Endodermal cell (in vitro differentiated cells): ENCODE data around the gene ACVR1. TPM values are rescaled to one million over a fixed set of nuclear protein-coding genes. Genes with fewer than 3 reads are reported as not detected.
"Not testable (repeated sequence)": the region's sequence is repeated elsewhere in the genome, so short reads cannot be mapped to it uniquely, and the experiment has no call there.

Source experiments
- DNase-seq: peaks from one replicate; pipeline ENCODE4 v3.0.0-alpha.2; 2017
- H3K27ac ChIP-seq: 2 replicates; pipeline ENCODE4 v1.5.1; 2013; ENCODE audit warnings: mild to moderate bottlenecking, low read depth, low read length, moderate library complexity
- H3K27me3 ChIP-seq: 2 replicates; pipeline ENCODE4 v1.6.1; 2013; ENCODE audit warnings: mild to moderate bottlenecking, low read length, moderate library complexity; ENCODE audit not compliant: insufficient read depth, control insufficient read depth, poor library complexity, severe bottlenecking
- H3K36me3 ChIP-seq: 2 replicates; pipeline ENCODE4 v1.7.0; 2013; ENCODE audit warnings: mild to moderate bottlenecking, low read length, moderate library complexity; ENCODE audit not compliant: control insufficient read depth, insufficient read depth
- H3K4me1 ChIP-seq: one replicate; pipeline ENCODE4 v1.7.0; 2013; ENCODE audit warnings: low read length; ENCODE audit not compliant: control insufficient read depth, insufficient read depth
- H3K4me3 ChIP-seq: 2 replicates; pipeline ENCODE4 v1.5.1; 2013; ENCODE audit warnings: mild to moderate bottlenecking, low read length, moderate library complexity
- H3K9ac ChIP-seq: 2 replicates; pipeline ENCODE4 v1.6.1; 2013; ENCODE audit warnings: mild to moderate bottlenecking, low read length, moderate library complexity; ENCODE audit not compliant: poor library complexity, severe bottlenecking; ENCODE audit errors: extremely low read depth
- H3K9me3 ChIP-seq: 2 replicates; pipeline ENCODE4 v1.6.1; 2013; ENCODE audit warnings: mild to moderate bottlenecking, low read length, moderate library complexity; ENCODE audit not compliant: control insufficient read depth
- H3K27ac Mint-ChIP-seq: 2 replicates; pipeline ENCODE4 v1.8.0; 2020; ENCODE audit warnings: mixed read lengths
- H3K27me3 Mint-ChIP-seq: 2 replicates; pipeline ENCODE4 v1.8.0; 2021; ENCODE audit warnings: mild to moderate bottlenecking, mixed read lengths; ENCODE audit not compliant: insufficient read depth
- H3K36me3 Mint-ChIP-seq: 2 replicates; pipeline ENCODE4 v1.8.0; 2020; ENCODE audit warnings: low read depth, mixed read lengths
- H3K4me1 Mint-ChIP-seq: 2 replicates; pipeline ENCODE4 v1.8.0; 2020; ENCODE audit warnings: mixed read lengths
- H3K4me3 Mint-ChIP-seq: 2 replicates; pipeline ENCODE4 v1.8.0; 2020; ENCODE audit warnings: mild to moderate bottlenecking, moderate library complexity, mixed read lengths
- H3K9me3 Mint-ChIP-seq: 2 replicates; pipeline ENCODE4 v1.8.0; 2020; ENCODE audit warnings: mild to moderate bottlenecking, mixed read lengths
- WGBS, 2 experiments: methylation state at CpG; one replicate each; pipeline versions ENCODE4 v1.1.5 to v1.1.7; 2013; ENCODE audit warnings: missing lambda C conversion rate in 2 of 2, mixed read lengths in 1 of 2; ENCODE audit not compliant: insufficient coverage in 1 of 2, insufficient read length in 1 of 2; 5-methylcytosine and 5-hydroxymethylcytosine counted together
- total RNA-seq, 2 donors: library from RNA; stranded (reverse); fragmentation: NEBNext Ultra II Directional in 1 of 2; extraction: Animal tissue kit (Norgen Biotek cat#: 25700) in 1 of 2; gene quantifications; 2 replicates in 1 of 2; 3 replicates in 1 of 2; pipeline ENCODE4 v1.2.1, GENCODE V29; 2021
- TF ChIP-seq, protein P1 (sequence below): fragments of 200-600 bp; sonication (generic); conservative IDR thresholded peaks from 2 replicates; pipeline ENCODE4 v1.5.0; 2021; ENCODE audit warnings: antibody characterized with exemption, mild to moderate bottlenecking

Gene ACVR1
- total RNA-seq, 2 donors from 2014 or later = 21.1 to 26.9 TPM

DNA sequence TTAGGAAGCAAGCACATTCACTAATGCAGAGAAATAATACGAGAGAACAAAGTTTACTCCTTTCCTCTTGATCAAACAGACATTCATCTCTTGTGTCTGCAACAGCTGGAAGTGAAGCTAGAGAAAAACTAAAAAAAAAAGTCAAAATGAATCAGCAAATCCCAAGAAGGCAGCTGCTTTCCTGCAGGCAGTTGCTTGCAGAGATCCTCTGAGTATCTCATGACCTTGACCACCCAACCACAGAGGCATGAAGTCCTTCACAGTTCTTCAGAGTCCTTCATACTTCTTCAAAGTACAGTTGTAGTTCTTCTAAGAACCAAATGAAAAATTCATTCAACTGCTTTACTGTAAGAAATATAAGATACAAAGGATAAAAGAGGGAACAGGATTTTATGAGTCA is 150.3 kb downstream of the ACVR1 start:
- no peak overlapping the region for H3K27ac ChIP-seq
- Mint-ChIP-seq H3K36me3 (peaks cover 62% of the 10 kb centered on the region), H3K4me1 (no peaks in the 10 kb centered on the region), H3K27me3 (no peaks in the 10 kb centered on the region), H3K4me3 (no peak overlapping the region), H3K9me3 (peaks cover 24% of the 10 kb centered on the region), H3K27ac (no peak overlapping the region)
- TF ChIP-seq, protein P1, sequence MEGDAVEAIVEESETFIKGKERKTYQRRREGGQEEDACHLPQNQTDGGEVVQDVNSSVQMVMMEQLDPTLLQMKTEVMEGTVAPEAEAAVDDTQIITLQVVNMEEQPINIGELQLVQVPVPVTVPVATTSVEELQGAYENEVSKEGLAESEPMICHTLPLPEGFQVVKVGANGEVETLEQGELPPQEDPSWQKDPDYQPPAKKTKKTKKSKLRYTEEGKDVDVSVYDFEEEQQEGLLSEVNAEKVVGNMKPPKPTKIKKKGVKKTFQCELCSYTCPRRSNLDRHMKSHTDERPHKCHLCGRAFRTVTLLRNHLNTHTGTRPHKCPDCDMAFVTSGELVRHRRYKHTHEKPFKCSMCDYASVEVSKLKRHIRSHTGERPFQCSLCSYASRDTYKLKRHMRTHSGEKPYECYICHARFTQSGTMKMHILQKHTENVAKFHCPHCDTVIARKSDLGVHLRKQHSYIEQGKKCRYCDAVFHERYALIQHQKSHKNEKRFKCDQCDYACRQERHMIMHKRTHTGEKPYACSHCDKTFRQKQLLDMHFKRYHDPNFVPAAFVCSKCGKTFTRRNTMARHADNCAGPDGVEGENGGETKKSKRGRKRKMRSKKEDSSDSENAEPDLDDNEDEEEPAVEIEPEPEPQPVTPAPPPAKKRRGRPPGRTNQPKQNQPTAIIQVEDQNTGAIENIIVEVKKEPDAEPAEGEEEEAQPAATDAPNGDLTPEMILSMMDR = no peak
- H3K4me3 ChIP-seq = no peak overlapping the region
- no peak overlapping the region for H3K9ac ChIP-seq
- DNase-seq = no peak
- no peaks in the 10 kb centered on the region for H3K27me3 ChIP-seq
- peaks cover 24% of the 10 kb centered on the region for H3K36me3 ChIP-seq
- H3K4me1 ChIP-seq = no peaks in the 10 kb centered on the region
- WGBS, 2 experiments = 100% methylated on average over 1 of the region's 1 CpG; no CpG with 5 or more reads in 1 of the 2 experiments
- H3K9me3 ChIP-seq = peaks cover 25% of the 10 kb centered on the region

DNA sequence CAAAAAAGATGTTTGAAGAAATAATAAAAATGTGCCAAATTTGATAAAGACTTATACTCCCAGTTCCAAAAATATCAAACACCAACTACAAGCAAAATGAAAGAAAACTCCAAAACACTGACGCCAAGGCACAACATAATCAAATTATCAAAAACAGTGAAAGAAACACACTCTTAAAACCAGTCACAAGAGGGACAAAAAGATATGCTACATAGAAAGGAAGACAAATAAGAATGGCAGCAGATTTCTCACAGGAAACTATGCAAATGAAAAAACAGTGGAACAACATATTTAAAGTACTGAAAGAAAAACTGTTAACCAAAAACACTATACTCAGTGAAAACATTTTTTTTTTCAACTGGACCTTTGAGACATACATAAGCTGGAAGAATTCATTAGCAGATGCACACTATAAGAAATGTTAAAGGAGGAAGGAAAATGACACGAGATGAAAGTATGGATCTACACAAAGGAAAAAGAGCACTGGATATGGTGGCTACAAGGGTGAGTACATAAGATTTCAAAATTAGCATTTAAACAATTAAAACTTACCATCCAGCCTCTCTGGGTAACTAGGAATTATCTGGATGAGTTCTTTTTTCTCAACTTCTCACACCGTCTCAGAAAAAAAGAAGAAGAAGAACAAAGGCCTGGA is 153.4 kb downstream of the ACVR1 start:
- no peaks in the 10 kb centered on the region for H3K4me1 ChIP-seq
- no peaks in the 10 kb centered on the region for H3K27me3 ChIP-seq
- H3K27me3 Mint-ChIP-seq = no peaks in the 10 kb centered on the region
- no peak for DNase-seq
- WGBS, 2 experiments = 91% methylated on average over 3 of the region's 3 CpGs; no CpG with 5 or more reads in 1 of the 2 experiments
- TF ChIP-seq, protein P1 = no peak
- H3K4me1 Mint-ChIP-seq = no peaks in the 10 kb centered on the region
- H3K9me3 ChIP-seq = peaks cover 25% of the 10 kb centered on the region
- no peak overlapping the region for H3K9ac ChIP-seq
- peaks cover 31% of the 10 kb centered on the region for H3K36me3 ChIP-seq
- H3K27ac ChIP-seq = no peak overlapping the region
- H3K36me3 Mint-ChIP-seq = peaks cover 54% of the 10 kb centered on the region
- H3K4me3 ChIP-seq = no peak overlapping the region
- H3K4me3 Mint-ChIP-seq = no peak overlapping the region
- H3K27ac Mint-ChIP-seq = no peak overlapping the region
- H3K9me3 Mint-ChIP-seq = peaks cover 21% of the 10 kb centered on the region

DNA sequence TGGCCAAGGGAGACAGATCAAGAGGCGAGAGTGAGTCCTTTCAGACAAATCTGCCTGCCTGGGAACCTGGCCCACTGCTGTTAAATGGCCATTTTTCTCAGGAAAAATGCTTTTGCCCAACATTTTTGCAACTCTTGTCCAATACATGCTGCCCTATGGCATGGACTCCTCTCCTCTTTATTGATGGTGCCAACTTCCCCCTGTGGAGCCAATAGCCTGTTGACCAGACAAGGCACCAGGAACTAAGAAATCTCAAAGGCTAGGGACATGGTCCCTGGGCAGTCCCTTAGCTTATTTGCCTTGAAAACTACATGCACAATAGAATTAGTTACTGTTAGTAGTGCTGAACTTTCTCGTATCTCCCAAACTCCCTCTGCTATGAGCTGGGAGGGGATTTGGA is 155.6 kb downstream of the ACVR1 start:
- Histone ChIP-seq H3K9ac (no peak overlapping the region), H3K4me3 (no peak overlapping the region), H3K36me3 (peaks cover 31% of the 10 kb centered on the region), H3K27me3 (no peaks in the 10 kb centered on the region), H3K27ac (no peak overlapping the region), H3K9me3 (peaks cover 25% of the 10 kb centered on the region), H3K4me1 (no peaks in the 10 kb centered on the region)
- Mint-ChIP-seq H3K27me3 (no peaks in the 10 kb centered on the region), H3K27ac (no peak overlapping the region), H3K36me3 (peaks cover 66% of the 10 kb centered on the region), H3K4me3 (no peak overlapping the region), H3K4me1 (no peaks in the 10 kb centered on the region), H3K9me3 (peaks cover 21% of the 10 kb centered on the region)
- DNase-seq = no peak
- WGBS, 2 experiments = 100% methylated on average over 1 of the region's 2 CpGs
- TF ChIP-seq, protein P1 = no peak

DNA sequence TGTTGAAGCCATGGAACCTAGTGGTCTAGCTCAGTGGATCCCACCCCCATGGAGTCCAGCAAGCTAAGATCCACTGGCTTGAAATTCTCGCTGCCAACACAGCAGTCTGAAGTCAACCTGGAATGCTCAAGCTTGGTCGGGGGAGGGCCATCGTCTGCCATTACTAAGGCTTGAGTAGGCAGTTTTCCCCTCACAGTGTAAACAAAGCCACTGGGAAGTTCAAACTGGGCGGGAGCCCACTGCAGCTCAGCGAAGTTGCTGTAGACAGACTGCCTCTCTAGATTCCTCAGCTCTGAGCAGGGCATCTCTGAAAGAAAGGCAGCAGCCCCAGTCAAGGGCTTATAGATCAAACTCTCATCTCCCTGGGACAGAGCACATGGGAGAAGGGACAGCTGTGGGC is 171.5 kb downstream of the ACVR1 start:
- H3K4me3 ChIP-seq, H3K4me1 ChIP-seq, H3K36me3 ChIP-seq, H3K4me3 Mint-ChIP-seq, H3K27me3 ChIP-seq, H3K36me3 Mint-ChIP-seq, H3K27ac ChIP-seq, H3K4me1 Mint-ChIP-seq, H3K27ac Mint-ChIP-seq, H3K9ac ChIP-seq: not testable (repeated sequence)
- peaks cover 13% of the 10 kb centered on the region for H3K9me3 ChIP-seq
- peaks cover 24% of the 10 kb centered on the region for H3K27me3 Mint-ChIP-seq
- peaks cover 21% of the 10 kb centered on the region for H3K9me3 Mint-ChIP-seq
- WGBS, 2 experiments = 75 to 77% methylated on average over 2 to 5 of the region's 5 CpGs
- DNase-seq = peak; percentile 58

DNA sequence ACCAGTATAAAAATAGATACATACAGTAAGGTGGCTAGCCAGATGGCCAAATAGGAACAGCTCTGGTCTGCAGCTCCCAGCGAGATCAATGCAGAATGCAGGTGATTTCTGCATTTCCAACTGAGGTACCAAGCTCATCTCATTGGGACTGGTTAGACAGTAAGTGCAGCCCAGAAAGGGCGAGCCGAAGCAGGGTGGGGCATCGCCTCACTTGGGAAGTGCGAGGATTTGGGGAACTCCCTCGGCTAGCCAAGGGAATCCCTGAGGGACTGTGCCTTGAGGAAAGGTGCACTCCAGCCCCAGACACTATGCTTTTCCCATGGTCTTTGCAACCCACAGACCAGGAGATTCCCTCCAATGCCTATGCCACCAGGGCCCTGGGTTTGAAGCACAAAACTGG is 172.0 kb downstream of the ACVR1 start:
- not testable (repeated sequence) for H3K4me1 ChIP-seq, H3K4me3 ChIP-seq, H3K4me1 Mint-ChIP-seq, H3K27ac Mint-ChIP-seq, H3K36me3 Mint-ChIP-seq, DNase-seq, H3K36me3 ChIP-seq, H3K9ac ChIP-seq, H3K4me3 Mint-ChIP-seq, H3K27ac ChIP-seq
- Mint-ChIP-seq H3K27me3 (peaks cover 29% of the 10 kb centered on the region), H3K9me3 (peaks cover 18% of the 10 kb centered on the region)
- Histone ChIP-seq H3K27me3 (peaks cover 11% of the 10 kb centered on the region), H3K9me3 (peaks cover 13% of the 10 kb centered on the region)
- 88 to 96% methylated on average over 5 to 6 of the region's 6 CpGs for WGBS, 2 experiments
